ENCODE results near the gene MYL4.

- TF ChIP-seq CTCF (conservative IDR thresholded peaks at IDR 0.05) = no peak
- no peak for TF ChIP-seq ZFX (IDR thresholded peaks at IDR 0.05)
Observed at GRCh38 chr17:47239967-47240651, 31.0 kb downstream of the MYL4 start.
